GM21717 (cell line): ENCODE measurements around the gene CC2D2B.
"Not testable (repeated sequence)": the region's sequence is repeated elsewhere in the genome, so short reads cannot be mapped to it uniquely, and the experiment has no call there.

ENCODE experiments used
- ATAC-seq: cut with Tn5 transposase; IDR thresholded peaks from one replicate; pipeline ENCODE4 v1.9.1; 2021; ENCODE audit warnings: mild to moderate bottlenecking, moderate library complexity; ENCODE audit not compliant: unreplicated experiment

The CC2D2B gene, protein sequence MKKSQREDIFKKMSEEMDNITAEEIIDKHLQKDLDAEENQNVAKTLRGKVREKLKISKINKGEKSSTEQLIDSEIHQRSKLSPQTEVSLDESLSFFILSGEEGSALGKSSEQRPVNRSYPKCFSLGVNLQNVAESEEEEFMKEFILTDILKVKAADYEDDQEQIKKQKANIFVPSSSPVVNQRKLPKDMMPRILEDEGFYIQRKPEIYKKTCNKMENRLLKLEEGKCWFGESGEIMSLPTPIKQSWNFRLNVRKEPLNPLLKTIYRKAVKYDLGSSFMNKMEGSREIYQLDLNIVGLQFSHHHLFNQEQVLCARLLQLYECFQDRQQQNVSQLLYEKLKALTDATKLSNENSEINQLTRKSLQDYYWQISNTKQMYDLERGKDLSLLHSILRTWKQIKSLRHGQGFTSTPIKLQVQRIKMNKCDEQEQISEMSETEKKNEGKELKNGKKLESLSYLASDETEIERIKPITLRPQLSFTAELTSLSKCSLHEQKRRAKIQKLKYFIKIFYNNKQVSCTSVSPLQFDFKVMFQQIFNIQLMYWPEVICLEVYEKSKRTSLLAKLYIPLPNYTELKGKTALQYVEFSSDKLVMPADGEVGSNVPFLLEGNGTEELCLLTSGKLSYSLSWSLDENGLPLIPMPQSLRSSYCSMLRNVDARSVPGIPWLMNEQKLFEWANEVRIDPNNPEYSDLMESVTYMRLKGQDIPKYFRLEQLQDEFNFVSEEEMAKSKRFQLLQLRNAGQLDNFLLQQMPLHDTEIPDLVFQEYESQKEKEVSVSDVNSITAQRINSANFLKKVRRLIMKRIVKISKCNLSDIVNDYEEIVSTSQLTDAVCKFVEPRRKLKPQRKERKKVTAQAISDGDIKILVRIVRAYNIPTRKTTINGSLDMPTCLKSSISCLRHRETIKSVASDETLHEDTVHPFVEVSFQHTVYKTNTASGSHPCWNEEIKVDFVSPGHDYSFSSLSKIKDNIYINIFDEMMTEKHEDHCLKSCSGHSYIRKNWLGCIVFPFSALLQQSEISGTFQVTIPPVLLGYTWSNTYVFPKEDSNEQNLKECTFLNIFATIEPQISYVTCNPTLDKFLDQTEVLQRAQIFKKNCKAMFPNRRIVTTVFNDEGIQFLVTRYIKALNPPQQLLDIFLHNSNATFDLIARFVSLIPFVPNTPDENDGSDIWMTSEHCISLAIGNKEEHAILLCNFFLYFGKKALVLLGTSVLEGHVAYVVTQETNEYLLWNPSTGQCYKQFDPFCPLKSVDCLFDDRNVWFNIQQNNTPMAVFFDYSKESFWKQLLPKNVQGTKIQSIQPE (N-terminal part only)

GRCh38 chr10:95907456-95908253 lies at the start of gene CC2D2B:
Gene CC2D2B (plus strand): TSS chr10:95907975. CDS start chr10:95911324, 3,349 bp downstream.
- peak; percentile 91 for ATAC-seq

- no peak for ATAC-seq
Measured at GRCh38 chr10:95860166-95860940, 47.4 kb upstream of the CC2D2B start.

GRCh38 chr10:95861386-95861785 lies 46.4 kb upstream of the CC2D2B start:
- ATAC-seq: no peak

DNA sequence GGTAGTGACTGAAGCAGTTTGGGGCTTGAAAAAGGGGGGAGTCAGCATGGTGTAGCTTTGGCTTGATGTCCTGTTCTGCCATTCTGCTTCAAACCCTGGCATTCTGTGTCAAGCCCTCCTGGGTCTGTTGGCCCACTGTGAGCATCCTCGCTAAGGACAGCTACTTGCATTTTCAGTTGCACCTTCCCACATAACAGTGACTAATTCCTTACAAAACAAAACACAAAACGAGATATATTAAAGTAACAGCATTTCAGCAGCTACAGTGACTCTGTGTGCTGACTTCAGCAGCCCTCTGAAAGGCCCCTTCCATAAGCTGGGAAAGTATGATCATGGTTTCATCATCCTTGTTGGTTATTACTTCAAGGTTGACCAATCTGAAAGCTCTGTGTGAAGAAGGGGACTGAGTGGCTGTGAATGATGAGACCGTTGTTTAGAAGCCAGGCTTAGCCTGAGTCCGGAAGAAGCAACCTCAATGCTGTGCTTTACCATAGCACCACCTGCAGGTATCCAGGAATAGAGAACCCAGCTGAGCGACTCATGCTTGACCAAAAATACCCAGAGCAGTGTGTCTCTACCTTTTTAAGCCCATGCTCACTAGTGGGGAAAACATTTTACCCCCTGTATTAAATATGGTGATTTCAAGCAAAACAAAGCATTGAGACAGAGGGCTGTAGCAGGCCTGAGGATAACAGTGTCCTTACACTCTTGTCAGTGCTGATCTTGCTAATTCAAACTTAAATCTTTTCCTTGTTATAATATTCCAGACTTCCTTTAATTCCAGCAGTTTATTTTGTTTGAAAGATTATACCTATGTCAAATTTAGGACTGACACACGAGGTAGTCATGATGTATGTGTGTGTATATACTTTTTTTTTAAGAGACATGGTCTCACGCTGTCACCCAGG lies 42.6 kb upstream of the CC2D2B start:
- peak; percentile 90 for ATAC-seq

GRCh38 chr10:95865814-95866466 lies 41.8 kb upstream of the CC2D2B start:
- no peak for ATAC-seq

- ATAC-seq: no peak
Measured at GRCh38 chr10:95866467-95866842, 41.3 kb upstream of the CC2D2B start.

DNA sequence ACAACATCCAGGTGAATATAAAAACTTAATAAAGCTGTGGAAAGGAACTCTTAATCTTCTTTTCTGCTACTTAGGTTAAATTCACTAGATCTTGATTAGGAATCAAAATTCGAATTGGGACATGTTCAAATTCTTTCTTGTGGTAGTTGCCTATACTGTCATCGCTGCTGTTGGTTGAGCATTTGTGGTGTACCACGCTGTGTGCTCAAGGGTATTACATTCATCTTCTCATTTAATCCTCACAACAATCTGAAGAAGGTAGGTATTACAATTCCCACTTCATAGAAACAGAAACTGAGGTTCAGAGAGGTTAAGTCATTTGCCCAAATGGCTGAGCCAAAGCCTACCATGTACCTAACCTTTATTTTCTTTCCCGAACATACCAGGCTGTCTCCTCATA lies 39.9 kb upstream of the CC2D2B start:
- ATAC-seq: no peak

DNA sequence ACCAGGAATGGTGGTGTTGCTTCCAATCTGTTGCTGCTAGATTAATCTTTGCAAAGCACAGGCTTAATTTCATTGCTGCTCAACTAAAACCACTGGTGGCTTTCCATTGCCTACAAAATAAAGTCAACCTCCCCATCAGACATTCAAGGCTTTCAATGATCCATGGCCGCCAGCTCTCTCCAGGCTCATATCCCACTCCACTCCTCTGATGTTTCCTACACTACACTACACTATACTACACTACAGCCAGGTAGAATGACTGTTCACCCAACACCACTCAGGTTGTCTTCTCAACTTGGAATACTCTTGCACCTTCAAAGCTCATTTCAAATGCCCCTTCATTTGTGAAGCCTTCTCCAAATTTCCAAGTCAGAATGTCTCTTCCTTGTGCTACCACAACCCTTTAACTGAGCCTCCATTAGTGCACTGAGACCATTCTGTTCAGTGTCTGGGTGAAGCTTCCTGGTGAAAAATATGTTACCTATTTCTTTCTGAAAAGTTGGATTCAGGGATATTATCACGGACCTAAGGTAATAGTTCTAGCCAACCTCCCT lies 35.5 kb upstream of the CC2D2B start:
- ATAC-seq: no peak

DNA sequence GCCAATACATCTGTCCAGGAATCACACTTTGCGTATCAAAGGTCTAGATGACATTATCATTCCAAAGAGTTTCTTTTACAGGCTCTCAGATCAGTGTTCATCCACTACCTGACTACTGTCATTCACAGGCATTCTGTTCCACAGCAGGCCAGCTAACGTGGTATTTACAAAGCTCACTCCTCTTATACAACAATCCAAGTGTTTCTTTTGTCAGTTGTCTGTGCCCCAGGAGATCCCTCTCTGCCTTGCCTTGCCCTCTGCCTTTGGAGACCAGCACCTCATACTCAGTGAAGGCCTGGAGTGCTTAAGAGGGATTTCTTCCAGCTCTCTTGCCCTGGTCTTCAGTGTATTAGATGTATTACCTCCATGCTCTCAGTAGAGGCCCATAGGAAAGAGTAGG lies 34.6 kb upstream of the CC2D2B start:
- ATAC-seq: no peak

- ATAC-seq: no peak
Measured at GRCh38 chr10:95873651-95874050, 34.1 kb upstream of the CC2D2B start.

DNA sequence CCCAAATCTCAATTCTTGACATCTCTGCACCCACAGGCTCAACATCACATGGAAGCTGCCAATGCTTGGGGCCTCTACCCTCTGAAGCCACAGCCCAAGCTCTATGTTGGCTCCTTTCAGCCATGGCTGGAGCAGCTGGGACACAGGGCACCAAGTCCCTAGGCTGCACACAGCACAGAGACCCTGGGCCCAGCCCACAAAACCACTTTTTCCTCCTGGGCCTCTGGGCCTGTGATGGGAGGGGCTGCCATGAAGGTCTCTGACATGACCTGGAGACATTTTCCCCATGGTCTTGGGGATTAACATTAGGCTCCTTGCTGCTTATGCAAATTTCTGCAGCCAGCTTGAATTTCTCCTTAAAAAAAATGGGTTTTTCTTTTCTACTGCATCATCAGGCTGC lies 33.0 kb upstream of the CC2D2B start:
- not testable (repeated sequence) for ATAC-seq

DNA sequence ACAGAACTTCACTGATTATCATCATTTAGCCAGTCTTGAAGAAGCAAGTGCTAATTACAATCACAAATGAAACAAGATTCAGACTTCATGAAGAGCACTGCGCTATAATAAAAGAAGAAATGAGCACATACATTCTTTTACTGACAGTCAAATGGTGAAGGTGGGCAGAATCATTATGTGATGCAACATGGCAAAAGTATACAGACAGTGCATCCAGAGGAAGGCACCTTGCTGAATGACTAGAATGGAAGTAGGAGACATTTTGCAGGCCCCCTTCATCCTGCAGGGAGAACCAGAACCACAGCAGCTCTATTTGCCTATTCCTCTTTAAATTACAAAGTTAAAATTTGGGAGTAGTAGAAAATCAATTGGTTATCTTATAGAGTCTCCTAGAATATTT lies 31.0 kb upstream of the CC2D2B start:
- ATAC-seq: no peak

- no peak for ATAC-seq
Measured at GRCh38 chr10:95877881-95878280, 29.9 kb upstream of the CC2D2B start.

- no peak for ATAC-seq
Measured at GRCh38 chr10:95880704-95881103, 27.1 kb upstream of the CC2D2B start.

DNA sequence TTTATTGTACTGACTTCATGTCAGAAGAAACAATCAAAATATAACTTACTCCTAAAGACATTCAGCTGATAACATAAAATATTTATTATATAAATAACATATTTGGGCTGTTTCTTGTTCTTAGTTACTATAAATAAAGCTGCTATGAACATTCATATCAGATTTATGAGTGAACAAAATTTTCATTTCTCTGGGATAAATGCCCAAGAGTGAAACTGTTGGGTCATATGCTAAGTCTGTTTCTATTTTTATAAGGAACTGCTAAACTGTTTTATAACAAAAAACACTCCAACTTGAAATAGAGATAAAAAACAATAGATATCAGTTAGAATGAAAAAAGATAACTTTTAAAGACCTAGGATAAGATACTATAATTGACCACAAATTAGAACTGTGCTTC lies 26.5 kb upstream of the CC2D2B start:
- ATAC-seq: no peak

DNA sequence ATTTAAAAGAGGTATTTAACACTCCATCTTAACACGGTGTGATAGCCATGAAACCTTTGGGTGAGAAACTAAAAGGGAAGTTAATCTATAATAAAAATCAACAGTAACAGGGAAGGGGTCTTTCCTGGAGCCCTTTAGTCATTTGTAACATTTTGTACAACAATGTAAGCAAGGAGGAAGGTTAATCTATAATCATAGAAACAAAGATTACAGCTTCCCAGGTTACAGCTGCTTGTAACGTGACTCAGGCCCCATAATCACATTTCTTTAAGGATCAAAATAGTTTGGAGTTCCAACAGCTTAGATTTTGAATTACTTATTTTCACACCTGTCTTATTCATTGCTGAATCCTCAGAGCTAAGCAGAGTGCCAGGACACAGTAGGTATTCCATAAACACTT lies 17.9 kb upstream of the CC2D2B start:
- no peak for ATAC-seq

DNA sequence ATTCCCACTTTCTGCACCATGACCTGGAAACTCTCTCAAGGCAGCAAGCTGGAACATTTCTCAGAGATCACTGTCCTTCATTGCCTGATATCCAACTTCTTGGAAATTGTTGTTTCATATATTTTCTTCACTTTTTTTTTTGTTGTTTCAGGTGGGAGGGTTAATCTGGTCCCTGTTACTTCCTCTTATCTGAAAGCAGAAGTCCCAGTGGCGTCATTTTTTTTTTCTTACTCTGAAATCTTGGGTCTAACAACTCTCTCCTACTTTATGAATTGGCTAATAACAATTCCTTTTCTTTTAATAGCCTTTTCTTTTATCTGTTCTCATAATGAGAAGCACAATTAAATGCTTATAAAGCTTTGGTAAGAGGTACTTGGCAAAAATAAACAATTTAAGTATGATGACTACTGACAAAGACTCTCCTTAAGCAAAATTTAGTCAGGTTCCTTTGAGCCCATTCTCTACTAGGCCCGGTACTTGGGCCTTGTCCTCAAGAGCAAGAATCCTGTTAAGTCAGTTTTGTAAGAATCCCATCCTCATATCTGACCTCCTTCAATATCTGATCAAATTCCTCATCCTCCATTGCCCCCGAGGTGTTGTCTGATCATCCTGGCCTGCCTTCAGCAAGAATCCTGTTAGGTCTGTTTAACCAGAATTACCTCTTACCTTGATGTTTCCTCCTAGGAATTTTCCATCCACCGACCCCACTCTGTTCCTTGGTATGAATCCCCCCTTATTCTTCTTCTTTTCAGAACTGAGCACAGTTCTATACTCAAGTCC lies 11.5 kb upstream of the CC2D2B start:
- no peak for ATAC-seq
